ENCODE measurements around the gene NLRC3. TPM values are rescaled to one million over a fixed set of nuclear protein-coding genes. Genes with fewer than 3 reads are reported as not detected.
A peak's percentile ranks its signal among the peaks of the same experiment; 100 is the strongest.
"Not testable (repeated sequence)": the region's sequence is repeated elsewhere in the genome, so short reads cannot be mapped to it uniquely, and the experiment has no call there.

The NLRC3 gene
- total RNA-seq, 1 donor from 2014 or later, result 1.0 TPM

GRCh38 chr16:3529175-3529574, 48.0 kb downstream of the NLRC3 start:
- intact Hi-C loops (cut with DNase I), result no loop called here
- DNase-seq (ENCODE audit: missing footprints) (no peak), ATAC-seq (no peak)

GRCh38 chr16:3528406-3528805, 48.8 kb downstream of the NLRC3 start:
- intact Hi-C loops (cut with DNase I), result no loop called here
- ATAC-seq, result no peak

GRCh38 chr16:3527216-3527829, 49.9 kb downstream of the NLRC3 start:
- not testable (repeated sequence) for ATAC-seq
- peak; percentile 88 for DNase-seq (ENCODE audit: missing footprints)
- intact Hi-C loops (cut with DNase I), result loop anchor here (1.0 kb wide), 1 partner anchor 84 kb away; the partner anchor contains the start of gene SLX4

More at GRCh38 chr16:3528406-3528805, 48.8 kb downstream of the NLRC3 start:
- DNase-seq (ENCODE audit: missing footprints), result no peak

- DNase-seq (ENCODE audit: missing footprints), result no peak
- ATAC-seq, result no peak
- intact Hi-C loops (cut with DNase I), result no loop called here
Observed at GRCh38 chr16:3525951-3526350, 51.3 kb downstream of the NLRC3 start.

- no peak for ATAC-seq
- intact Hi-C loops (cut with DNase I), result no loop called here
- no peak for DNase-seq (ENCODE audit: missing footprints)
Observed at GRCh38 chr16:3523281-3523680, 53.9 kb downstream of the NLRC3 start.

GRCh38 chr16:3520841-3521240, 56.4 kb downstream of the NLRC3 start:
- intact Hi-C loops (cut with DNase I), result no loop called here
- no peak for DNase-seq (ENCODE audit: missing footprints)
- no peak for ATAC-seq

GRCh38 chr16:3520413-3520812, 56.8 kb downstream of the NLRC3 start:
- intact Hi-C loops (cut with DNase I), result no loop called here
- DNase-seq (ENCODE audit: missing footprints) (no peak), ATAC-seq (no peak)

- intact Hi-C loops (cut with DNase I), result no loop called here
- ATAC-seq, result no peak
- no peak for DNase-seq (ENCODE audit: missing footprints)
Observed at GRCh38 chr16:3519581-3519980, 57.6 kb downstream of the NLRC3 start.

- intact Hi-C loops (cut with DNase I), result no loop called here
- ATAC-seq, result no peak
Observed at GRCh38 chr16:3518986-3519348, 58.2 kb downstream of the NLRC3 start.

GRCh38 chr16:3518292-3518985, 58.8 kb downstream of the NLRC3 start:
- ATAC-seq (no peak), DNase-seq (ENCODE audit: missing footprints) (no peak)
- intact Hi-C loops (cut with DNase I), result no loop called here

More at GRCh38 chr16:3518986-3519348, 58.2 kb downstream of the NLRC3 start:
- no peak for DNase-seq (ENCODE audit: missing footprints)

GRCh38 chr16:3515897-3516296, 61.3 kb downstream of the NLRC3 start:
- DNase-seq (ENCODE audit: missing footprints) (no peak), ATAC-seq (no peak)
- intact Hi-C loops (cut with DNase I), result no loop called here

- ATAC-seq, result no peak
- DNase-seq (ENCODE audit: missing footprints), result no peak
Observed at GRCh38 chr16:3514621-3515020, 62.6 kb downstream of the NLRC3 start.

GRCh38 chr16:3513892-3514583, 63.2 kb downstream of the NLRC3 start:
- DNase-seq (ENCODE audit: missing footprints), result no peak
- ATAC-seq, result no peak
- intact Hi-C loops (cut with DNase I), result no loop called here

More at GRCh38 chr16:3514621-3515020, 62.6 kb downstream of the NLRC3 start:
- intact Hi-C loops (cut with DNase I), result no loop called here

GRCh38 chr16:3511286-3512180, 65.7 kb downstream of the NLRC3 start:
- DNase-seq (ENCODE audit: missing footprints) (no peak), ATAC-seq (no peak)
- intact Hi-C loops (cut with DNase I), result no loop called here

- ATAC-seq (no peak), DNase-seq (ENCODE audit: missing footprints) (no peak)
- intact Hi-C loops (cut with DNase I), result no loop called here
Observed at GRCh38 chr16:3510416-3510815, 66.8 kb downstream of the NLRC3 start.

- intact Hi-C loops (cut with DNase I), result no loop called here
- no peak for DNase-seq (ENCODE audit: missing footprints)
- no peak for ATAC-seq
Observed at GRCh38 chr16:3509470-3509928, 67.7 kb downstream of the NLRC3 start.

- DNase-seq (ENCODE audit: missing footprints) (no peak), ATAC-seq (no peak)
- intact Hi-C loops (cut with DNase I), result no loop called here
Observed at GRCh38 chr16:3508736-3509135, 68.5 kb downstream of the NLRC3 start.

- ATAC-seq, result no peak
- intact Hi-C loops (cut with DNase I), result loop anchor here (5.0 kb wide), 2 partner anchors 221 to 241 kb away; partner anchors contain the start of gene ZNF263
Observed at GRCh38 chr16:3503523-3503922, 73.7 kb downstream of the NLRC3 start.

More at GRCh38 chr16:3503523-3503922, 73.7 kb downstream of the NLRC3 start:
- no peak for DNase-seq (ENCODE audit: missing footprints)

Data from Right ventricle myocardium inferior (tissue), 1 donor.